ENCODE results near the gene CFAP97D2. TPM values are rescaled to one million over a fixed set of nuclear protein-coding genes. Genes with fewer than 3 reads are reported as not detected.

The CFAP97D2 gene
- total and polyA plus RNA-seq, 2 donors (not counting 3 experiments of a cell fraction or from before 2014, with no cell fraction given) = not detected

DNA sequence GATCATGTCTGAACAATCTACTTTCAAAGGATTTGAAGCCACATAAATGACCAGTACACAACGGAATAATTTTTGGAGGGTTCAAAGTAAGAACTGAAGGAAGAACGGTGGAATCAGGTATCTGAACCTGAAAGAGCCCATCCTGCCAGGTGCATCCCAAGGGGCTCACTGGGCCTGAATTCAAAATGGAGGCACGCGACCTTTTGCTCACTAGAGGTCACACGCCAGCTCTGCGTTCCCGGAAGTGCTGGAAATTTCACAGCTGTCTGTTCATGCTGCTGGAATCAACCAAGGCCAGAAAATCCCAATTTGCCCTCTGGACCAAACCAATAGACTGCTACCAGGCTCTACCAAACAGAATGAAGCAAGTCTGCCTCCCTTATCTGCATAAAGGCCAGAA lies 42.5 kb upstream of the CFAP97D2 start:
- Histone ChIP-seq H3K9me3 (replicated peaks; ENCODE audit: control insufficient read depth, insufficient read depth, low read length) (no peaks in the 10 kb centered on the region), H3K4me1 (ENCODE audit: control insufficient read depth, extremely low read depth, insufficient read depth, low read length) (peaks cover 4% of the 10 kb centered on the region), H2AFZ (ENCODE audit: low read depth, low read length) (no peak overlapping the region), H3K4me3 (replicated peaks in 1 of 3; ENCODE audit: insufficient read depth in 1 of 3, low read depth in 1 of 3, low read length in 3 of 3) (no peak overlapping the region), H3K4me2 (ENCODE audit: insufficient read depth, low read length) (no peak overlapping the region), H3K27ac (ENCODE audit: insufficient read depth, low read depth, low read length) (no peak overlapping the region), H3K79me2 (ENCODE audit: control insufficient read depth, insufficient read depth, low read length) (peaks cover 7% of the 10 kb centered on the region), H3K36me3 (ENCODE audit: control insufficient read depth in 2 of 2, extremely low read depth in 1 of 2, insufficient read depth in 2 of 2, low read length in 2 of 2) (no peaks in the 10 kb centered on the region), H3K9me1 (replicated peaks; ENCODE audit: control insufficient read depth, extremely low read depth, insufficient read depth, low read length) (no peaks in the 10 kb centered on the region), H3K27me3 (ENCODE audit: control insufficient read depth in 2 of 2, insufficient read depth in 2 of 2, low read length in 2 of 2) (no peaks in the 10 kb centered on the region), H3K9ac (replicated peaks; ENCODE audit: extremely low read depth, insufficient read depth, low read length) (no peak overlapping the region), H4K20me1 (replicated peaks; ENCODE audit: control insufficient read depth, extremely low read depth, insufficient read depth, low read length) (no peaks in the 10 kb centered on the region)
- DNase-seq (ENCODE audit: low read depth, low spot score) = no peak
- BruUV-seq (replicated peaks) = no TSS peak
- ChIA-PET CTCF (no interaction called here), POLR2A (no interaction called here)
- intact Hi-C loops (cut with micrococcal nuclease) (no loop called here), dilution Hi-C loops (cut with MboI; ENCODE audit: extremely low pct_ligation_motif_present, low sequenced_read_pairs) (no loop called here)
- TF ChIP-seq JUN (IDR thresholded peaks at IDR 0.05; ENCODE audit: borderline replicate concordance, insufficient read depth, insufficient read length, low read depth) = no peak
- TF ChIP-seq POLR2A (IDR thresholded peaks at IDR 0.05; ENCODE audit: low read depth, low read length) = no peak
- no peak for TF ChIP-seq GATA2 (IDR thresholded peaks at IDR 0.05; ENCODE audit: insufficient read depth, insufficient read length, low read depth, low read length)
- TF ChIP-seq EZH2 (IDR thresholded peaks at IDR 0.05; ENCODE audit: borderline replicate concordance, low read depth, low read length, severe bottlenecking) = no peak
- no peak for TF ChIP-seq MYC (IDR thresholded peaks at IDR 0.05; ENCODE audit: low read depth, low read length)
- TF ChIP-seq, protein P1, sequence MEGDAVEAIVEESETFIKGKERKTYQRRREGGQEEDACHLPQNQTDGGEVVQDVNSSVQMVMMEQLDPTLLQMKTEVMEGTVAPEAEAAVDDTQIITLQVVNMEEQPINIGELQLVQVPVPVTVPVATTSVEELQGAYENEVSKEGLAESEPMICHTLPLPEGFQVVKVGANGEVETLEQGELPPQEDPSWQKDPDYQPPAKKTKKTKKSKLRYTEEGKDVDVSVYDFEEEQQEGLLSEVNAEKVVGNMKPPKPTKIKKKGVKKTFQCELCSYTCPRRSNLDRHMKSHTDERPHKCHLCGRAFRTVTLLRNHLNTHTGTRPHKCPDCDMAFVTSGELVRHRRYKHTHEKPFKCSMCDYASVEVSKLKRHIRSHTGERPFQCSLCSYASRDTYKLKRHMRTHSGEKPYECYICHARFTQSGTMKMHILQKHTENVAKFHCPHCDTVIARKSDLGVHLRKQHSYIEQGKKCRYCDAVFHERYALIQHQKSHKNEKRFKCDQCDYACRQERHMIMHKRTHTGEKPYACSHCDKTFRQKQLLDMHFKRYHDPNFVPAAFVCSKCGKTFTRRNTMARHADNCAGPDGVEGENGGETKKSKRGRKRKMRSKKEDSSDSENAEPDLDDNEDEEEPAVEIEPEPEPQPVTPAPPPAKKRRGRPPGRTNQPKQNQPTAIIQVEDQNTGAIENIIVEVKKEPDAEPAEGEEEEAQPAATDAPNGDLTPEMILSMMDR (IDR thresholded peaks at IDR 0.05; ENCODE audit: extremely low read depth in 1 of 2, insufficient read depth in 1 of 2, low read depth in 1 of 2, low read length in 2 of 2) = no peak
- TF ChIP-seq, protein P2, sequence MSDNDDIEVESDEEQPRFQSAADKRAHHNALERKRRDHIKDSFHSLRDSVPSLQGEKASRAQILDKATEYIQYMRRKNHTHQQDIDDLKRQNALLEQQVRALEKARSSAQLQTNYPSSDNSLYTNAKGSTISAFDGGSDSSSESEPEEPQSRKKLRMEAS (IDR thresholded peaks at IDR 0.05; ENCODE audit: insufficient read depth, insufficient read length) = no peak
- no peak for TF ChIP-seq POLR2AphosphoS5 (IDR thresholded peaks at IDR 0.05; ENCODE audit: insufficient read depth, low read depth, low read length)
- FAIRE-seq = no peak

All from endothelial cell of umbilical vein (primary cell).